Chondrocyte (in vitro differentiated cells): ENCODE results near the gene TGFBRAP1. TPM values are rescaled to one million over a fixed set of nuclear protein-coding genes. Genes with fewer than 3 reads are reported as not detected.

Experiments
- DNase-seq: peaks from one replicate; pipeline ENCODE4 v3.0.0; 2021; ENCODE audit warnings: mixed read lengths, low spot score
- H3K27ac Mint-ChIP-seq: one replicate; pipeline ENCODE4 v1.8.0; 2021; ENCODE audit warnings: mild to moderate bottlenecking, moderate library complexity, mixed read lengths; ENCODE audit not compliant: unreplicated experiment
- H3K27me3 Mint-ChIP-seq: 2 replicates; pipeline ENCODE4 v1.8.0; 2021; ENCODE audit warnings: low read depth, mixed read lengths
- H3K36me3 Mint-ChIP-seq: 2 replicates; pipeline ENCODE4 v1.8.0; 2021; ENCODE audit warnings: low read depth, mixed read lengths
- H3K4me1 Mint-ChIP-seq: 2 replicates; pipeline ENCODE4 v1.8.0; 2021; ENCODE audit warnings: low read depth, mild to moderate bottlenecking, mixed read lengths
- H3K4me3 Mint-ChIP-seq: one replicate; pipeline ENCODE4 v1.8.0; 2021; ENCODE audit warnings: mild to moderate bottlenecking, moderate library complexity, mixed read lengths; ENCODE audit not compliant: unreplicated experiment
- H3K9me3 Mint-ChIP-seq: 2 replicates; pipeline ENCODE4 v1.8.0; 2021; ENCODE audit warnings: low read depth, mixed read lengths
- CTCF ChIP-seq: fragments of 200-600 bp; sonication (generic); IDR thresholded peaks from 2 replicates; pipeline ENCODE4 v1.5.0; 2021; ENCODE audit warnings: antibody characterized with exemption, mild to moderate bottlenecking, moderate library complexity
- total RNA-seq: library from RNA; stranded (reverse); gene quantifications from 3 replicates; pipeline ENCODE4 v1.2.1, GENCODE V29; 2021

TGFBRAP1 gene
- total RNA-seq, 1 donor from 2014 or later, result 18.3 TPM

- H3K27ac Mint-ChIP-seq, result no peak overlapping the region
- no peaks in the 10 kb centered on the region for H3K9me3 Mint-ChIP-seq
- peaks cover 16% of the 10 kb centered on the region for H3K36me3 Mint-ChIP-seq
- no peak for DNase-seq
- TF ChIP-seq CTCF, result no peak
- H3K27me3 Mint-ChIP-seq, result no peaks in the 10 kb centered on the region
- H3K4me1 Mint-ChIP-seq, result peaks cover 44% of the 10 kb centered on the region
- H3K4me3 Mint-ChIP-seq, result no peak overlapping the region
Measured at GRCh38 chr2:105294046-105294445, 35.5 kb downstream of the TGFBRAP1 start.

DNA sequence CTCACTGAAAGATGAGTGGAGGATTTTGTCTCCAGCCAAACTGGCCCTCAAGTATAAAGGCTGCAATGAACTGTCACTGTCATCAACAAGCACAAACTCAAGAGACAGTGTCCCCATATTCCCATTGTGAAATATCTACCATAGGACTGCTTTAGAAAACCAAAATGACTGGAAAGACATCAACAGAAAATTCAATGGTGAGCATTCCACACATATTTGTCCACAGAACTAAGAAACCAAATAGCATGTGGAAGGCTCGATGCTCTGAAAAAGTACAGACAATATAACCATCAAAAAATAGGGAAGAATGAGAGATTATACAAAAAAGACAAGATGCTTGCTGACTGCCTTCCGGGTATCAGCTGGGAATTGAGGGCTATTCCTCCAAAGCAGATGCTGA is 37.6 kb downstream of the TGFBRAP1 start:
- no peak for DNase-seq
- peaks cover 35% of the 10 kb centered on the region for H3K4me1 Mint-ChIP-seq
- no peaks in the 10 kb centered on the region for H3K9me3 Mint-ChIP-seq
- H3K4me3 Mint-ChIP-seq, result no peak overlapping the region
- peaks cover 12% of the 10 kb centered on the region for H3K36me3 Mint-ChIP-seq
- H3K27me3 Mint-ChIP-seq, result no peaks in the 10 kb centered on the region
- no peak for TF ChIP-seq CTCF
- no peak overlapping the region for H3K27ac Mint-ChIP-seq

- H3K27me3 Mint-ChIP-seq, result no peaks in the 10 kb centered on the region
- H3K9me3 Mint-ChIP-seq, result no peaks in the 10 kb centered on the region
- no peak for TF ChIP-seq CTCF
- H3K4me1 Mint-ChIP-seq, result peaks cover 33% of the 10 kb centered on the region
- peaks cover 13% of the 10 kb centered on the region for H3K36me3 Mint-ChIP-seq
- no peak overlapping the region for H3K27ac Mint-ChIP-seq
- DNase-seq, result no peak
- H3K4me3 Mint-ChIP-seq, result no peak overlapping the region
Measured at GRCh38 chr2:105290981-105291660, 38.4 kb downstream of the TGFBRAP1 start.

GRCh38 chr2:105288133-105288532 is 41.4 kb downstream of the TGFBRAP1 start:
- H3K9me3 Mint-ChIP-seq, result no peaks in the 10 kb centered on the region
- no peak for TF ChIP-seq CTCF
- H3K4me1 Mint-ChIP-seq, result peaks cover 18% of the 10 kb centered on the region
- no peaks in the 10 kb centered on the region for H3K27me3 Mint-ChIP-seq
- no peak overlapping the region for H3K4me3 Mint-ChIP-seq
- peaks cover 25% of the 10 kb centered on the region for H3K36me3 Mint-ChIP-seq
- DNase-seq, result no peak
- no peak overlapping the region for H3K27ac Mint-ChIP-seq

GRCh38 chr2:105287692-105288091 is 41.8 kb downstream of the TGFBRAP1 start:
- no peak for DNase-seq
- H3K4me1 Mint-ChIP-seq, result peaks cover 14% of the 10 kb centered on the region
- H3K27me3 Mint-ChIP-seq, result no peaks in the 10 kb centered on the region
- H3K27ac Mint-ChIP-seq, result no peak overlapping the region
- H3K9me3 Mint-ChIP-seq, result no peaks in the 10 kb centered on the region
- H3K4me3 Mint-ChIP-seq, result no peak overlapping the region
- peak; percentile 76 for TF ChIP-seq CTCF
- H3K36me3 Mint-ChIP-seq, result peaks cover 25% of the 10 kb centered on the region
